Uterus (tissue), 4 donors: Measurements from ENCODE around the gene MAST2. TPM values are rescaled to one million over a fixed set of nuclear protein-coding genes. Genes with fewer than 3 reads are reported as not detected.

ENCODE experiments used
- DNase-seq, 2 donors: peaks; one replicate each; pipeline ENCODE4 v3.0.0-alpha.2; 2019 to 2020
- H3K27ac ChIP-seq, 2 donors: fragments of 200-600 bp; sonication (generic); 1 replicate in 1 of 2; 2 replicates in 1 of 2; pipeline ENCODE4 v1.5.1; 2016 to 2018
- H3K27me3 ChIP-seq, 2 donors: fragments of 200-600 bp; sonication (generic); one replicate each; pipeline ENCODE4 v1.5.1; 2018 to 2019; ENCODE audit warnings: control low read depth in 1 of 2
- H3K36me3 ChIP-seq, 2 donors: fragments of 200-600 bp; sonication (generic); one replicate each; pipeline ENCODE4 v1.5.1; 2019; ENCODE audit warnings: control low read depth in 1 of 2
- H3K4me1 ChIP-seq, 2 donors: fragments of 200-600 bp; sonication (generic); one replicate each; pipeline ENCODE4 v1.5.1; 2018 to 2019; ENCODE audit warnings: control low read depth in 1 of 2
- H3K4me3 ChIP-seq, 2 donors: fragments of 200-600 bp; sonication (generic); 1 replicate in 1 of 2; 2 replicates in 1 of 2; pipeline ENCODE4 v1.5.1; 2018 to 2019; ENCODE audit warnings: mild to moderate bottlenecking in 1 of 2
- H3K9me3 ChIP-seq, 2 donors: fragments of 200-600 bp; sonication (generic); one replicate each; pipeline ENCODE4 v1.5.1; 2019; ENCODE audit warnings: control low read depth in 1 of 2
- POLR2A ChIP-seq, 2 donors: fragments of 450-650 bp; IDR thresholded peaks; one replicate each; pipeline ENCODE4 v1.6.1; 2016; ENCODE audit warnings: antibody characterized with exemption in 2 of 2, mild to moderate bottlenecking in 1 of 2, moderate library complexity in 1 of 2
- intact Hi-C: fragments of 100-400 bp; cut with DNase I; formaldehyde crosslinking; loops from one replicate; pipeline ENCODE4 v1.15.1; 2023; ENCODE audit warnings: low total_unique reads
- total RNA-seq, 4 donors: library from RNA; depleted of rRNA in 3 of 4; stranded (reverse); fragments of >200 nt in 3 of 4; gene quantifications; one replicate each; pipeline versions ENCODE4 v1.1.0 to v1.2.4, GENCODE V29; 2014 to 2023
- TF ChIP-seq, protein P1 (sequence below), 4 experiments: fragments of 200-600 bp in 2 of 4; fragments of 450-650 bp in 2 of 4; sonication (generic) in 2 of 4; IDR thresholded peaks; one replicate each; pipeline ENCODE4 v1.5.1; 2016 to 2019; ENCODE audit warnings: antibody characterized with exemption in 4 of 4, mild to moderate bottlenecking in 2 of 4, moderate library complexity in 1 of 4
- donor health status: DM: yes; HTN: yes; CAD: no.

Gene MAST2
- total RNA-seq, 4 donors from 2014 or later, result 12.8 to 52.1 (median 36.3) TPM

DNA sequence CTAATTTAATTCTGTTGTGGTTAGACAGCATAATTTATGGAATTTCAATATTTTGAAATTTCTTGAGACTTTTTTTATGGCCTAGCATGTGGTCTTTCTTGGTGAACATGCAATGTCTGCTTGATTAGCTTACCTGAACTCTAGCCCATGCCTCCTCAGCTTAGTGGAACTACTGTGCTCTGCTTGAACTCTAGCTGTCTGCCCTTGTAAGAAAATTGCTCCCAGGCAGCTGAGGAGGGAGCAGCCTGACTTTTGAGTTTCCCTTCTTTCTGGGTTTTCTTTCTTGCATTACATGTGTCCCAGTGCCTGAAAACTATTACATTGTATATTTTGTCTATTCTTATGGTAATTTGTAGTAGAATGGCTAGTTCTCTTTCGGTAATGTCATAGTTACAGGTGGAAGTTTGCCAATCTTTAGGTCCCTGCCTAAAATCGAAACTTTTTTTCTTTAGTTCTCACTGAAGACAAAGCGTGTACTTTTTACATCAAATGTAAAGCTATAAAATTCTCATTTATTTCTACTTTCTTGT is 105.3 kb downstream of the MAST2 start:
- no peak for DNase-seq
- intact Hi-C loops, result no loop called here
- Histone ChIP-seq H3K4me1 (no peaks in the 10 kb centered on the region), H3K27me3 (no peaks in the 10 kb centered on the region), H3K4me3 (no peak overlapping the region), H3K27ac (no peak overlapping the region), H3K9me3 (no peaks in the 10 kb centered on the region), H3K36me3 (no peaks in the 10 kb centered on the region)
- TF ChIP-seq POLR2A (IDR thresholded peaks at IDR 0.05), result no peak
- TF ChIP-seq, protein P1, sequence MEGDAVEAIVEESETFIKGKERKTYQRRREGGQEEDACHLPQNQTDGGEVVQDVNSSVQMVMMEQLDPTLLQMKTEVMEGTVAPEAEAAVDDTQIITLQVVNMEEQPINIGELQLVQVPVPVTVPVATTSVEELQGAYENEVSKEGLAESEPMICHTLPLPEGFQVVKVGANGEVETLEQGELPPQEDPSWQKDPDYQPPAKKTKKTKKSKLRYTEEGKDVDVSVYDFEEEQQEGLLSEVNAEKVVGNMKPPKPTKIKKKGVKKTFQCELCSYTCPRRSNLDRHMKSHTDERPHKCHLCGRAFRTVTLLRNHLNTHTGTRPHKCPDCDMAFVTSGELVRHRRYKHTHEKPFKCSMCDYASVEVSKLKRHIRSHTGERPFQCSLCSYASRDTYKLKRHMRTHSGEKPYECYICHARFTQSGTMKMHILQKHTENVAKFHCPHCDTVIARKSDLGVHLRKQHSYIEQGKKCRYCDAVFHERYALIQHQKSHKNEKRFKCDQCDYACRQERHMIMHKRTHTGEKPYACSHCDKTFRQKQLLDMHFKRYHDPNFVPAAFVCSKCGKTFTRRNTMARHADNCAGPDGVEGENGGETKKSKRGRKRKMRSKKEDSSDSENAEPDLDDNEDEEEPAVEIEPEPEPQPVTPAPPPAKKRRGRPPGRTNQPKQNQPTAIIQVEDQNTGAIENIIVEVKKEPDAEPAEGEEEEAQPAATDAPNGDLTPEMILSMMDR (IDR thresholded peaks at IDR 0.05), result no peak

- intact Hi-C loops, result no loop called here
- Histone ChIP-seq H3K27ac (no peak overlapping the region), H3K4me1 (no peaks in the 10 kb centered on the region)
Measured at GRCh38 chr1:45911634-45912033, 108.2 kb downstream of the MAST2 start.

GRCh38 chr1:45913183-45913683 is 109.8 kb downstream of the MAST2 start:
- DNase-seq, result peak; percentile 77 to 88
- intact Hi-C loops, result no loop called here
- peak overlapping the region in 1 of 2 donors; percentile 12 for H3K4me3 ChIP-seq
- peak overlapping the region; percentile 80 to 82 for H3K27ac ChIP-seq
- no peak for TF ChIP-seq POLR2A (IDR thresholded peaks at IDR 0.05)
- TF ChIP-seq, protein P1 (IDR thresholded peaks at IDR 0.05), result no peak
- no peaks in the 10 kb centered on the region for H3K9me3 ChIP-seq
- H3K4me1 ChIP-seq, result no peaks in the 10 kb centered on the region
- H3K36me3 ChIP-seq, result no peaks in the 10 kb centered on the region
- H3K27me3 ChIP-seq, result no peaks in the 10 kb centered on the region

More at GRCh38 chr1:45911634-45912033, 108.2 kb downstream of the MAST2 start:
- Histone ChIP-seq H3K9me3 (no peaks in the 10 kb centered on the region), H3K4me3 (no peak overlapping the region), H3K27me3 (no peaks in the 10 kb centered on the region), H3K36me3 (no peaks in the 10 kb centered on the region)
- no peak for DNase-seq
- no peak for TF ChIP-seq POLR2A (IDR thresholded peaks at IDR 0.05)
- TF ChIP-seq, protein P1 (IDR thresholded peaks at IDR 0.05), result no peak

DNA sequence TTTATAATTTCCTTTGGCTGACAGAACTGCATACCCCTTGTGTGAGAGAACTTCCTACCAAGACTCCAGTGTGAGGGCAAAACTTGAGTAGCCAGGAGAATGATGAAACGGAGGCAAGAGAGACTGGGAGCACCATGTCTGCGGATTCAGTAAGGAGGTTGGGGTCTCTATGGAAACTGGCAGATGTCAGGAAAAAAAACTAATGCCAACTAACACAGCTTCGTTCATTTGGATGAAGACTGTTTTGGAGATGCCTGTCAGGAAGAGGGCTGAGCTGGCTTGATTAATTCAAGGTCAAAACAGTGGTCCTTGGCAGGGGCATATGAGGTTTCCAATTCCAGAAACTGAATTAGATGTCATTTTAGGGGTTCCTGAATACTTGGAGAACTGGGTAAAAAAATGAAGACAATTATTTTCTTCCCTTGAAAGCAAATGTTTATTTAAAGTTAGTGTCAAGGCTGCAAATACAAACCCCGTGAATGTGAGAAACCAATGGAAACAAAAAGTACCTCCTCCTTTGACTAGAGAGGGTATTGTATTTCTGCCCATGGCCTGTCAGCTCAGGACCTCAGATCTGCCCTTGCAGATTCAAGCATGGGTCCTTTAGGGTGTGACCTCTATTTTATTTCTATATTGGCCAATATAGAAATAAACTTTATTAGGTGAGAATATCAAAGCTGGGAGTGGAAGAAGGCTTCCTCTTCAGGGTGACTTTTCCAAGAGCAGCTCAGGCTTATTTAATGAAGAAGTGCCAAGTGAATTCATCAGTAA is 110.5 kb downstream of the MAST2 start:
- peak overlapping the region in 1 of 2 donors; percentile 12 for H3K4me3 ChIP-seq

More for the DNA sequence above, 110.5 kb downstream of the MAST2 start:
- Histone ChIP-seq H3K27ac (peak overlapping the region; percentile 80 to 82), H3K36me3 (no peaks in the 10 kb centered on the region), H3K9me3 (no peaks in the 10 kb centered on the region), H3K27me3 (no peaks in the 10 kb centered on the region), H3K4me1 (no peaks in the 10 kb centered on the region)
- intact Hi-C loops, result no loop called here
- TF ChIP-seq, protein P1 (IDR thresholded peaks at IDR 0.05), result no peak
- TF ChIP-seq POLR2A (IDR thresholded peaks at IDR 0.05), result no peak
- no peak for DNase-seq
